GM12878 (cell line): ENCODE data around the gene MIER3. TPM values are rescaled to one million over a fixed set of nuclear protein-coding genes. Genes with fewer than 3 reads are reported as not detected.

Experiments used
- ATF3 ChIP-seq: IDR thresholded peaks from 2 replicates; pipeline ENCODE4 v1.6.1; 2011; ENCODE audit warnings: low read depth, mild to moderate bottlenecking, low read length, moderate library complexity, borderline replicate concordance; ENCODE audit errors: extremely low read depth
- BCLAF1 ChIP-seq: fragments of 450-650 bp; IDR thresholded peaks from 2 replicates; pipeline ENCODE4 v1.6.1; 2017; ENCODE audit warnings: antibody characterized with exemption, mild to moderate bottlenecking, moderate library complexity
- BRCA1 ChIP-seq: IDR thresholded peaks from 2 replicates; pipeline ENCODE4 v1.6.1; 2011; ENCODE audit warnings: low read depth, low read length, improper control_type of control experiment
- CHD2 ChIP-seq: IDR thresholded peaks from 2 replicates; pipeline ENCODE4 v1.6.1; 2011; ENCODE audit warnings: low read depth, low read length, improper control_type of control experiment, borderline replicate concordance
- KLF5 ChIP-seq: fragments of 450-650 bp; IDR thresholded peaks from 2 replicates; pipeline ENCODE4 v1.6.1; 2014; ENCODE audit warnings: mild to moderate bottlenecking; ENCODE audit not compliant: partially characterized antibody
- MXI1 ChIP-seq: fragments of 150-350 bp; IDR thresholded peaks from 2 replicates; pipeline ENCODE4 v1.6.1; 2011; ENCODE audit warnings: low read depth, mild to moderate bottlenecking, inconsistent platforms, low read length, improper control_type of control experiment
- MYC ChIP-seq: IDR thresholded peaks from 2 replicates; pipeline ENCODE4 v1.6.1; 2011; ENCODE audit warnings: mild to moderate bottlenecking, low read length, moderate library complexity, inconsistent platforms; ENCODE audit not compliant: insufficient read depth, insufficient replicate concordance, insufficient read length, severe bottlenecking
- PML ChIP-seq: IDR thresholded peaks from 2 replicates; pipeline ENCODE4 v1.6.1; 2012; ENCODE audit warnings: low read length, inconsistent platforms
- POLR2A ChIP-seq: IDR thresholded peaks from 2 replicates; pipeline ENCODE4 v1.6.1; 2011; ENCODE audit warnings: low read depth, mild to moderate bottlenecking, low read length
- RAD21 ChIP-seq: IDR thresholded peaks from 2 replicates; pipeline ENCODE4 v1.6.1; 2011; ENCODE audit warnings: mild to moderate bottlenecking, low read depth, low read length, moderate library complexity; ENCODE audit not compliant: insufficient read depth
- RAD51 ChIP-seq: fragments of 450-650 bp; IDR thresholded peaks from 2 replicates; pipeline ENCODE4 v1.6.1; 2016; ENCODE audit warnings: moderate library complexity, mild to moderate bottlenecking, inconsistent platforms
- RCOR1 ChIP-seq: conservative IDR thresholded peaks from 2 replicates; pipeline ENCODE4 v1.6.1; 2012; ENCODE audit warnings: low read depth, low read length, improper control_type of control experiment
- SIX5 ChIP-seq: IDR thresholded peaks from 2 replicates; pipeline ENCODE4 v1.6.1; 2011; ENCODE audit warnings: mild to moderate bottlenecking, low read depth, low read length, moderate library complexity; ENCODE audit not compliant: severe bottlenecking
- SREBF2 ChIP-seq: IDR thresholded peaks from 2 replicates; pipeline ENCODE4 v1.6.1; 2012; ENCODE audit warnings: mild to moderate bottlenecking, low read length
- STAT1 ChIP-seq: fragments of 450-650 bp; conservative IDR thresholded peaks from 2 replicates; pipeline ENCODE4 v1.6.1; 2014; ENCODE audit warnings: antibody characterized with exemption, mild to moderate bottlenecking
- TARDBP ChIP-seq: IDR thresholded peaks from 2 replicates; pipeline ENCODE4 v1.6.1; 2016; ENCODE audit warnings: borderline replicate concordance
- TBL1XR1 ChIP-seq: IDR thresholded peaks from 2 replicates; pipeline ENCODE4 v1.6.1; 2012; ENCODE audit warnings: low read depth, low read length, improper control_type of control experiment
- polyA plus RNA-seq, 11 experiments: library from polyadenylated mRNA; depleted of rRNA in 4 of 11; unstranded in 6 of 11; stranded (reverse) in 5 of 11; fragments of >200 nt; fragmentation: Nextera tagmentation in 4 of 11; fragmentation: Illumina TruSeq in 1 of 11; extraction: Ambion mirVana in 4 of 11; extraction: Trizol in 1 of 11; gene quantifications; 1 replicate in 1 of 11; 2 replicates in 10 of 11; pipeline versions ENCODE4 v1.2.1 to v1.2.3, GENCODE V29; 2011 to 2016; ENCODE audit warnings: inconsistent platforms in 2 of 11, missing spikeins in 2 of 11, low read depth in 1 of 11
- total RNA-seq, 4 experiments: library from RNA; depleted of rRNA in 3 of 4; stranded (reverse); fragments of >200 nt in 3 of 4; fragmentation: Illumina TruSeq in 1 of 4; extraction: Trizol in 1 of 4; gene quantifications; 2 replicates each; pipeline versions ENCODE4 v1.2.1 to v1.2.3, GENCODE V29; 2013 to 2021
- TF ChIP-seq, protein P1 (sequence below): IDR thresholded peaks from 2 replicates; pipeline ENCODE4 v1.6.1; 2012; ENCODE audit warnings: improper control_type of control experiment, low read depth, low read length; ENCODE audit not compliant: insufficient replicate concordance
- TF ChIP-seq, protein P2 (sequence below): fragments of 450-650 bp; conservative IDR thresholded peaks from 2 replicates; pipeline ENCODE4 v1.6.1; 2017; ENCODE audit warnings: mild to moderate bottlenecking, moderate library complexity

Gene MIER3
- total and polyA plus RNA-seq, 10 of the 15 experiments (the other 5 are each of a cell fraction or from before 2014, with no cell fraction given): 2.9 to 14.6 (median 7.2) TPM

GRCh38 chr5:56909294-56910209, 42.4 kb downstream of the MIER3 start, which contains the start of gene SETD9 (continued):
- no peak for TF ChIP-seq TARDBP
- 0 out of 2 replicates have a peak, but pooled peaks have one; percentile 30 for TF ChIP-seq CHD2
- TF ChIP-seq ATF3: no peak
- TF ChIP-seq SIX5: peak; percentile 12
- TF ChIP-seq, protein P1, sequence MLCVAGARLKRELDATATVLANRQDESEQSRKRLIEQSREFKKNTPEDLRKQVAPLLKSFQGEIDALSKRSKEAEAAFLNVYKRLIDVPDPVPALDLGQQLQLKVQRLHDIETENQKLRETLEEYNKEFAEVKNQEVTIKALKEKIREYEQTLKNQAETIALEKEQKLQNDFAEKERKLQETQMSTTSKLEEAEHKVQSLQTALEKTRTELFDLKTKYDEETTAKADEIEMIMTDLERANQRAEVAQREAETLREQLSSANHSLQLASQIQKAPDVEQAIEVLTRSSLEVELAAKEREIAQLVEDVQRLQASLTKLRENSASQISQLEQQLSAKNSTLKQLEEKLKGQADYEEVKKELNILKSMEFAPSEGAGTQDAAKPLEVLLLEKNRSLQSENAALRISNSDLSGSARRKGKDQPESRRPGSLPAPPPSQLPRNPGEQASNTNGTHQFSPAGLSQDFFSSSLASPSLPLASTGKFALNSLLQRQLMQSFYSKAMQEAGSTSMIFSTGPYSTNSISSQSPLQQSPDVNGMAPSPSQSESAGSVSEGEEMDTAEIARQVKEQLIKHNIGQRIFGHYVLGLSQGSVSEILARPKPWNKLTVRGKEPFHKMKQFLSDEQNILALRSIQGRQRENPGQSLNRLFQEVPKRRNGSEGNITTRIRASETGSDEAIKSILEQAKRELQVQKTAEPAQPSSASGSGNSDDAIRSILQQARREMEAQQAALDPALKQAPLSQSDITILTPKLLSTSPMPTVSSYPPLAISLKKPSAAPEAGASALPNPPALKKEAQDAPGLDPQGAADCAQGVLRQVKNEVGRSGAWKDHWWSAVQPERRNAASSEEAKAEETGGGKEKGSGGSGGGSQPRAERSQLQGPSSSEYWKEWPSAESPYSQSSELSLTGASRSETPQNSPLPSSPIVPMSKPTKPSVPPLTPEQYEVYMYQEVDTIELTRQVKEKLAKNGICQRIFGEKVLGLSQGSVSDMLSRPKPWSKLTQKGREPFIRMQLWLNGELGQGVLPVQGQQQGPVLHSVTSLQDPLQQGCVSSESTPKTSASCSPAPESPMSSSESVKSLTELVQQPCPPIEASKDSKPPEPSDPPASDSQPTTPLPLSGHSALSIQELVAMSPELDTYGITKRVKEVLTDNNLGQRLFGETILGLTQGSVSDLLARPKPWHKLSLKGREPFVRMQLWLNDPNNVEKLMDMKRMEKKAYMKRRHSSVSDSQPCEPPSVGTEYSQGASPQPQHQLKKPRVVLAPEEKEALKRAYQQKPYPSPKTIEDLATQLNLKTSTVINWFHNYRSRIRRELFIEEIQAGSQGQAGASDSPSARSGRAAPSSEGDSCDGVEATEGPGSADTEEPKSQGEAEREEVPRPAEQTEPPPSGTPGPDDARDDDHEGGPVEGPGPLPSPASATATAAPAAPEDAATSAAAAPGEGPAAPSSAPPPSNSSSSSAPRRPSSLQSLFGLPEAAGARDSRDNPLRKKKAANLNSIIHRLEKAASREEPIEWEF: no peak
- TF ChIP-seq BCLAF1: no peak
- no peak for TF ChIP-seq BRCA1
- no peak for TF ChIP-seq TBL1XR1
- no peak for TF ChIP-seq RAD21
- TF ChIP-seq SREBF2: no peak
- no peak for TF ChIP-seq KLF5
- TF ChIP-seq PML: peak; percentile 94
- peak; percentile 98 for TF ChIP-seq POLR2A
- peak; percentile 71; the same call in 1 of the 2 replicates for TF ChIP-seq STAT1
- no peak; the same call in 1 of the 2 replicates for TF ChIP-seq MXI1
- no peak for TF ChIP-seq RAD51
- TF ChIP-seq RCOR1: no peak
- TF ChIP-seq MYC: no peak
- TF ChIP-seq, protein P2, sequence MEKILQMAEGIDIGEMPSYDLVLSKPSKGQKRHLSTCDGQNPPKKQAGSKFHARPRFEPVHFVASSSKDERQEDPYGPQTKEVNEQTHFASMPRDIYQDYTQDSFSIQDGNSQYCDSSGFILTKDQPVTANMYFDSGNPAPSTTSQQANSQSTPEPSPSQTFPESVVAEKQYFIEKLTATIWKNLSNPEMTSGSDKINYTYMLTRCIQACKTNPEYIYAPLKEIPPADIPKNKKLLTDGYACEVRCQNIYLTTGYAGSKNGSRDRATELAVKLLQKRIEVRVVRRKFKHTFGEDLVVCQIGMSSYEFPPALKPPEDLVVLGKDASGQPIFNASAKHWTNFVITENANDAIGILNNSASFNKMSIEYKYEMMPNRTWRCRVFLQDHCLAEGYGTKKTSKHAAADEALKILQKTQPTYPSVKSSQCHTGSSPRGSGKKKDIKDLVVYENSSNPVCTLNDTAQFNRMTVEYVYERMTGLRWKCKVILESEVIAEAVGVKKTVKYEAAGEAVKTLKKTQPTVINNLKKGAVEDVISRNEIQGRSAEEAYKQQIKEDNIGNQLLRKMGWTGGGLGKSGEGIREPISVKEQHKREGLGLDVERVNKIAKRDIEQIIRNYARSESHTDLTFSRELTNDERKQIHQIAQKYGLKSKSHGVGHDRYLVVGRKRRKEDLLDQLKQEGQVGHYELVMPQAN: peak; percentile 67
